ENCODE results near the gene TAAR1. TPM values are rescaled to one million over a fixed set of nuclear protein-coding genes. Genes with fewer than 3 reads are reported as not detected.
"Not testable (repeated sequence)": the region's sequence is repeated elsewhere in the genome, so short reads cannot be mapped to it uniquely, and the experiment has no call there.

Gene TAAR1
- total RNA-seq, 2 donors from 2014 or later = not detected

DNA sequence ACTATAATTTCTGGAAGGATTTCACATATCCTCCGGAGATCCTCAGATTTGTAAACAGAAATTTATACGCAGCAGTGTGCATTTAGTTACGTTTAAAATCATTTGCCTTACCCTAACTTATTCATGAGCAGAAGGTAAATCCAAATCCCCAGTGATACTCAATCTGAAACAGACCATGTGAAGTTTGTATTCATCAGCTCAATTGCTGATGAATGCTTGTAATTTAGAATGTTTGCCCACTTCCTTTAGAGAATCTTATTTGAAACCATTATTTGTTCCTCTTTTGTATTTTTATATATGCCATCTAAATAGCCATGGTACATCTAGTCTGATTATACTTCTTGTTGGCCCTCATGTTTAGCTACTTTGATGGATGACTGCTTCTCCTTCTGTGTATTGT lies 15.4 kb downstream of the TAAR1 start:
- Mint-ChIP-seq H3K27ac (no peak overlapping the region), H3K36me3 (no peaks in the 10 kb centered on the region), H3K9me3 (no peaks in the 10 kb centered on the region), H3K4me1 (ENCODE audit: low read depth in 2 of 2) (peaks cover 6 to 17% of the 10 kb centered on the region in 2 donors), H3K4me3 (no peak overlapping the region), H3K27me3 (no peaks in the 10 kb centered on the region)
- DNase-seq (ENCODE audit: low spot score) (no peak), ATAC-seq (no peak)

DNA sequence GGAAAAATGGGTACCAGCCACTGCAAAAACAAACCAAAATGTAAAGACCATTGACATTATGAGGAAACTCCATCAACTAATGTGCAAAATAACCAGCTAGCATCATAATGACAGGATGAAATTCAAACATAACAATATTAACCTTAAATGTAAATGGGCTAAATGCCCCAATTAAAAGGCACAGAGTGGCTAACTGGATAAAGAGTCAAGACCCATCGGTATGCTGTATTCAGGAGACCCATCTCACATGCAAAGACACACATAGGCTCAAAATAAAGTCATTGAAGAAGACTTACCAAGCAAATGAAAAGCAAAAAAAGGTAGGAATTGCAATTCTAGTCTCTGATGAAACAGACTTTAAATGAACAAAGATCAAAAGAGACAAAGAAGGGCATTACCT lies 21.8 kb downstream of the TAAR1 start:
- H3K9me3 Mint-ChIP-seq; ATAC-seq; H3K4me1 Mint-ChIP-seq (ENCODE audit: low read depth in 2 of 2); H3K27ac Mint-ChIP-seq; H3K4me3 Mint-ChIP-seq; DNase-seq (ENCODE audit: low spot score): not testable (repeated sequence)
- Mint-ChIP-seq H3K36me3 (peaks cover 15% of the 10 kb centered on the region), H3K27me3 (peaks cover 25 to 31% of the 10 kb centered on the region in 2 donors)

DNA sequence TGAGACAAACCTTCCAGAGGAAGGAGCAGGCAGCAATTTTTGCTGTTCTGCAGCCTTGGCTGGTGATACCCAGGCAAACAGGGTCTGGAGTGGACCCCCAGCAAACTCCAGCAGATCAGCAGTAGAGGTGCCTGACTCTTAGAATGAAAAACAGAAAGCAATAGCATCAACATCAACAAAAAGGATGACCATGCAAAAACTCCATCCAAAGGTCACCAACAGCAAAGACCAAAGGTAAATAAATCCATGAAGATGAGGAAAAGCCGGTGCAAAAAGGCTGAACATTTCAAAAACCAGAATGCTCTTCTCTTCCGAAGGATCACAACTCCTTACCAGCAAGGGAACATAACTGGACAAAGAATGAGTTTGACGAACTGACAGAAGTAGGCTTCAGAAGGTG lies 23.1 kb downstream of the TAAR1 start:
- Mint-ChIP-seq H3K27me3 (peaks cover 25 to 34% of the 10 kb centered on the region in 2 donors), H3K36me3 (peaks cover 15% of the 10 kb centered on the region)
- not testable (repeated sequence) for H3K27ac Mint-ChIP-seq; H3K4me1 Mint-ChIP-seq (ENCODE audit: low read depth in 2 of 2); H3K9me3 Mint-ChIP-seq; H3K4me3 Mint-ChIP-seq; ATAC-seq; DNase-seq (ENCODE audit: low spot score)

GRCh38 chr6:132635288-132635687 lies 23.7 kb downstream of the TAAR1 start:
- H3K9me3 Mint-ChIP-seq; ATAC-seq; DNase-seq (ENCODE audit: low spot score); H3K4me1 Mint-ChIP-seq (ENCODE audit: low read depth in 2 of 2); H3K4me3 Mint-ChIP-seq; H3K27ac Mint-ChIP-seq: not testable (repeated sequence)
- Mint-ChIP-seq H3K36me3 (peaks cover 15% of the 10 kb centered on the region), H3K27me3 (peaks cover 25 to 40% of the 10 kb centered on the region in 2 donors)

DNA sequence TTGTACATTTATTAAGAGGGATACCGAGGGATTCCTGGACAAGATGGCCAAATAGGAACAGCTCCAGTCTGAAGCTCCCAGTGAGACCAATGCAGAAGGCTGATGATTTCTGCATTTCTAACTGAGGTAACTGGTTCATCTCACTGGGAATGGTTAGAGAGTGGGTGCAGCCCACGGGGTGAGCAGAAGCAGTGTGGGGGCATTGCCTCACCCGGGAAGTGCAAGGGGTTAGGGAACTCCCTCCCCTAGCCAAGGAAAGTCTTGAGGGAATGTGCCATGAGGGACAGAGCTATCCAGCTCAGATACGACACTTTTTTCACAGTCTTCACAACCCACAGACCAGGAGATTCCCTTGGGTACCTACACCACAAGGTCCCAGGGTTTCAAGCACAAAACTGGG lies 24.2 kb downstream of the TAAR1 start:
- Mint-ChIP-seq H3K27me3 (peaks cover 25 to 40% of the 10 kb centered on the region in 2 donors), H3K36me3 (peaks cover 15% of the 10 kb centered on the region), H3K27ac (no peak overlapping the region), H3K4me3 (no peak overlapping the region), H3K4me1 (ENCODE audit: low read depth in 2 of 2) (peaks cover 7 to 9% of the 10 kb centered on the region in 2 donors), H3K9me3 (peaks cover 5% of the 10 kb centered on the region)
- no peak for ATAC-seq
- DNase-seq (ENCODE audit: low spot score) = no peak

GRCh38 chr6:132633362-132633761 lies 25.6 kb downstream of the TAAR1 start:
- Mint-ChIP-seq H3K4me3 (no peak overlapping the region), H3K4me1 (ENCODE audit: low read depth in 2 of 2) (peaks cover 5 to 7% of the 10 kb centered on the region in 2 donors), H3K27me3 (peaks cover 31 to 52% of the 10 kb centered on the region in 2 donors), H3K9me3 (peaks cover 5% of the 10 kb centered on the region), H3K27ac (no peak overlapping the region), H3K36me3 (peaks cover 23% of the 10 kb centered on the region)
- no peak for ATAC-seq
- DNase-seq (ENCODE audit: low spot score) = no peak

- Mint-ChIP-seq H3K36me3 (peaks cover 9% of the 10 kb centered on the region), H3K27ac (no peak within 1 kb of the TSS), H3K4me1 (ENCODE audit: low read depth in 2 of 2) (no peaks in the 10 kb centered on the region), H3K9me3 (no peaks in the 10 kb centered on the region), H3K4me3 (no peak within 1 kb of the TSS), H3K27me3 (peaks cover 8 to 25% of the 10 kb centered on the region in 2 donors)
- ATAC-seq (no peak), DNase-seq (ENCODE audit: low spot score) (no peak)
These were observed 34.8 kb downstream of the TAAR1 start, which contains the start of gene TAAR2 for GRCh38 chr6:132624175-132624574. TAAR2 (minus strand) TSS chr6:132624275; CDS start chr6:132624275, 0 bp downstream.

- no peak overlapping the region for H3K27ac Mint-ChIP-seq
- no peak overlapping the region for H3K4me3 Mint-ChIP-seq
- DNase-seq (ENCODE audit: low spot score) (no peak), ATAC-seq (no peak)
- H3K36me3 Mint-ChIP-seq = peaks cover 4% of the 10 kb centered on the region
- H3K9me3 Mint-ChIP-seq = no peaks in the 10 kb centered on the region
- H3K4me1 Mint-ChIP-seq (ENCODE audit: low read depth in 2 of 2) = no peaks in the 10 kb centered on the region
- peaks cover 6 to 17% of the 10 kb centered on the region in 2 donors for H3K27me3 Mint-ChIP-seq
These were observed 35.7 kb downstream of the TAAR1 start for GRCh38 chr6:132623106-132623845.

GRCh38 chr6:132616677-132617076 lies 42.3 kb downstream of the TAAR1 start:
- H3K36me3 Mint-ChIP-seq = no peaks in the 10 kb centered on the region
- ATAC-seq (no peak), DNase-seq (ENCODE audit: low spot score) (no peak)
- no peak overlapping the region for H3K4me3 Mint-ChIP-seq
- peaks cover 16 to 18% of the 10 kb centered on the region in 2 donors for H3K4me1 Mint-ChIP-seq (ENCODE audit: low read depth in 2 of 2)
- no peak overlapping the region for H3K27ac Mint-ChIP-seq
- peaks cover 0 to 3% of the 10 kb centered on the region in 2 donors for H3K27me3 Mint-ChIP-seq
- H3K9me3 Mint-ChIP-seq = no peaks in the 10 kb centered on the region

DNA sequence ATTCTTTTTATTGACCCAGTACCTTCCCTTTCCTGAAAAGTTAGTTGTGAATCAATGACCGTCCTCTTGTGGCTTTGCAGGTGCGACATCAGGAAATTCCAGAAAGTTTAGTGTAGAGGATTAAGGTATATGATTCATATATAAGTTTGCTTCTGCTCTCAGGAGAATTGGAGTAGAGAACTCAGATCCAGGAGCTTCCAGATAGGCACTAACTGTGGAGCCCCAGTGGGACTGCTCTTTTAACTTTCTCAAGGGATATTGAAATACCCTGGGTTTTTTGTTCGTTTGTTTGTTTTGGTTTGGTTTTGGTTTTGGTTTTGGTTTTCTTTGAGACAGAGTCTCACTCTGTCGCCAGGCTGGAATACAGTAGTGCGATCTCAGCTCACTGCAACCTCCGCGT lies 44.4 kb downstream of the TAAR1 start:
- Mint-ChIP-seq H3K27me3 (no peaks in the 10 kb centered on the region), H3K4me1 (ENCODE audit: low read depth in 2 of 2) (peaks cover 25 to 27% of the 10 kb centered on the region in 2 donors), H3K36me3 (no peaks in the 10 kb centered on the region), H3K4me3 (peak overlapping the region; percentile 79), H3K9me3 (no peaks in the 10 kb centered on the region), H3K27ac (peak overlapping the region; percentile 63 to 91)
- DNase-seq (ENCODE audit: low spot score) = no peak
- ATAC-seq = peak; percentile 53 to 81

DNA sequence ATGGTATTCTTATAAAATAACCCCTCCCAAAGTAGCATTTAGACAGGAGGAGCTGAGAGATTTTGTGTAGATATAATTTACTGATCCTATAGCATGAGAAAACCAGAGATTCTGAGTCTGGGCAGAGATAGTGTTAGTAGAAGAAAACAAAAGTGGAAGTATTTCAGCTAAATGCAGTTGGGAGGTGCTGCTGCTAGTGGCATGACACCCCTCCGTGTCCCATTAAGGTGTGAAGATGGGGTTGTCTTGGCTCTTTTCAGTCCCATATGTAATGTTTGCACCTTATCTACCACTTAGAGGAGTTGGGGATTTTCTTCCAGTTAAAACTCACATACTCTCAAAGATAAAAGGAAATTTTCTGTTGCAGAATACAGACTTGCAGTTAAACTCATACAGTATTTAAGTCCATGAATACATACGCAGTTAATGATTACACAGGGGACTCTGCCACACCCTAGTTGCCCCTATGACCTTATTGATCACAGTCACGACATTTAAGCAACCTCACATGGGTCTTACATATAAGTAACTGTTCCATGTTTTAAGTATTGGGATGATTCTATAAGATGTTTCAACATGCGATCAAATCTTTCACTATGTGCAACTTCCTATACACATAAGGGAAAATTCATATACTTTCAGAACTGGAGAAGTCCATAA lies 46.4 kb downstream of the TAAR1 start:
- Mint-ChIP-seq H3K4me1 (ENCODE audit: low read depth in 2 of 2) (peaks cover 25 to 27% of the 10 kb centered on the region in 2 donors), H3K27ac (peak overlapping the region; percentile 65 to 90), H3K9me3 (no peaks in the 10 kb centered on the region), H3K27me3 (no peaks in the 10 kb centered on the region), H3K4me3 (peak overlapping the region; percentile 71), H3K36me3 (no peaks in the 10 kb centered on the region)
- DNase-seq (ENCODE audit: low spot score) (no peak), ATAC-seq (peak; percentile 90)

DNA sequence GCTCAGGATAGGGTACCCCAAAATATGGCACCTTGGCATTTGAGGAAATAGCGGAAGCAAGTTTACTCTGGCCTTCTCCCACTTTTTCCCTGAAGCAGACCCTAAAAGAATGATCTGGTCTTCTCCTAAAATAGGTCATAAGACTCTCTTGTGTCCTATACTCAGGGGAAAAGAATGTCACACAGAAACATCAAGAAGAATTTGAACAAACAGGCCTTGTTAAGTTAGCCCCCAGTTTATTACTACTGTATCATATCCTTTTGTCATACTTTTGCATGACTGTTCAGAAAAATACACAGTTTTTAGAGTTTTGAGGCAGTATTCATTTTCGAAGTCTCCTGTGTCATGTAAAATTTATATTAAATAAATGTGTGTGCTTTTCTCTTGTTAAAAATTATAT lies 47.4 kb downstream of the TAAR1 start:
- H3K9me3 Mint-ChIP-seq = no peaks in the 10 kb centered on the region
- DNase-seq (ENCODE audit: low spot score) (no peak), ATAC-seq (no peak)
- H3K4me3 Mint-ChIP-seq = no peak overlapping the region
- peaks cover 25 to 27% of the 10 kb centered on the region in 2 donors for H3K4me1 Mint-ChIP-seq (ENCODE audit: low read depth in 2 of 2)
- no peaks in the 10 kb centered on the region for H3K36me3 Mint-ChIP-seq
- peak overlapping the region; percentile 65 to 90 for H3K27ac Mint-ChIP-seq
- H3K27me3 Mint-ChIP-seq = no peaks in the 10 kb centered on the region

DNA sequence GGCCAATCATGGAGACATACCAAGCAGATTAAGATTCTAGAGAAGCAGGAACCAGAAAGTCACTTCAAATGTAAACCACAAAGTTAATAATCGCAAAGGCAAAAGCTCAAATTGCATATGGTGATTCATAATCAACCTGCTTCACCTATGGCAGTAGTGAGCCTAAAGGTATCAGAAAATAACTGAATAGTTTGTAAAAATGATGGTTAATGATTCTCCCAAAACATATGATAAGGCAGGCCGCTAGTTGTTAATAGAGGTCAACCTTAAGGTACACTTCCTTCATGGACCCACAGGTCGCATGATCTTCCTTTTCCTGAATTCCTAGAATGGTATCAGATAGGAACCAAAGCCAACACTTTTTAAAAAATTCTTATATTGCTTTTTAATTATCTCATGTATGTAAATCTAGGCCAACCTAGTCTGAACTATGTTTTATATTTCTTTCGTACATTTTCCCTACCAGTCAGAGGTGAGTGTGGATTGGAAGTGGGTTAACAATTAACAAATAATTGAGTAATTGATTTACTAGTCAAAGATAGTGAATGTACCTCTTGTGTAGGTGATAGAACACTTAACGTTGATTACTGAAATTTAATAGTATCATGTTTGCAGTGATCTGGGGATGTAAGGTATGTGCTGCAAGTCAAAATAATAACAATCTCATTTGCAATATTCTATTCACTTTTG lies 51.3 kb downstream of the TAAR1 start:
- H3K4me3 Mint-ChIP-seq = no peak overlapping the region
- H3K36me3 Mint-ChIP-seq = no peaks in the 10 kb centered on the region

More for the DNA sequence above, 51.3 kb downstream of the TAAR1 start:
- DNase-seq (ENCODE audit: low spot score) (no peak), ATAC-seq (no peak)
- Mint-ChIP-seq H3K27ac (no peak overlapping the region), H3K27me3 (no peaks in the 10 kb centered on the region), H3K4me1 (ENCODE audit: low read depth in 2 of 2) (peaks cover 14 to 17% of the 10 kb centered on the region in 2 donors), H3K9me3 (no peaks in the 10 kb centered on the region)
